Liver (tissue), 9 donors: ENCODE results near the gene CDKN2D. TPM values are rescaled to one million over a fixed set of nuclear protein-coding genes. Genes with fewer than 3 reads are reported as not detected.

ENCODE experiments used
- DNase-seq: peaks from one replicate; pipeline ENCODE4 v3.0.0-alpha.2; 2017; ENCODE audit warnings: low spot score
- H3K27ac ChIP-seq, 2 donors: one replicate each; pipeline ENCODE4 v1.7.0; 2013; ENCODE audit warnings: inconsistent platforms in 2 of 2, low read length in 2 of 2, control low read depth in 1 of 2, low read depth in 1 of 2, mild to moderate bottlenecking in 1 of 2
- H3K27me3 ChIP-seq, 4 donors: one replicate each; pipeline versions ENCODE4 v1.6.1 to v1.7.0; 2013; ENCODE audit warnings: low read length in 3 of 4, inconsistent platforms in 1 of 4, mild to moderate bottlenecking in 1 of 4, moderate library complexity in 1 of 4; ENCODE audit not compliant: control insufficient read depth in 4 of 4, insufficient read depth in 4 of 4
- H3K36me3 ChIP-seq, 4 donors: one replicate each; pipeline versions ENCODE4 v1.6.1 to v1.7.0; 2013; ENCODE audit warnings: low read length in 3 of 4, mild to moderate bottlenecking in 3 of 4, low read depth in 1 of 4, moderate library complexity in 1 of 4; ENCODE audit not compliant: control insufficient read depth in 4 of 4, insufficient read depth in 3 of 4
- H3K4me1 ChIP-seq, 4 donors: one replicate each; pipeline versions ENCODE4 v1.6.1 to v1.7.0; 2013; ENCODE audit warnings: low read length in 3 of 4, mild to moderate bottlenecking in 3 of 4, moderate library complexity in 1 of 4; ENCODE audit not compliant: control insufficient read depth in 4 of 4, insufficient read depth in 4 of 4
- H3K4me3 ChIP-seq, 3 donors: one replicate each; pipeline versions ENCODE4 v1.6.1 to v1.7.0; 2013; ENCODE audit warnings: low read length in 3 of 3, control low read depth in 1 of 3, low read depth in 1 of 3, mild to moderate bottlenecking in 1 of 3
- H3K9ac ChIP-seq, 2 donors: one replicate each; pipeline ENCODE4 v1.7.0; 2013; ENCODE audit warnings: low read length in 2 of 2, mild to moderate bottlenecking in 2 of 2, moderate library complexity in 2 of 2, control low read depth in 1 of 2, low read depth in 1 of 2
- H3K9me3 ChIP-seq, 4 donors: one replicate each; pipeline versions ENCODE4 v1.6.1 to v1.7.0; 2013; ENCODE audit warnings: low read length in 3 of 4; ENCODE audit not compliant: control insufficient read depth in 4 of 4
- CTCF ChIP-seq: fragments of 150-350 bp; IDR thresholded peaks from 2 replicates; pipeline ENCODE4 v1.5.1; 2017; ENCODE audit warnings: improper control_type of control experiment, low read depth, low read length; ENCODE audit not compliant: missing input control
- EGR1 ChIP-seq, 2 donors: IDR thresholded peaks; 2 replicates each; pipeline ENCODE4 v1.6.1; 2016 to 2018; ENCODE audit warnings: antibody characterized with exemption in 2 of 2, low read depth in 2 of 2
- FOXA1 ChIP-seq: IDR thresholded peaks from 2 replicates; pipeline ENCODE4 v1.6.1; 2016; ENCODE audit warnings: antibody characterized with exemption
- FOXA2 ChIP-seq: IDR thresholded peaks from 2 replicates; pipeline ENCODE4 v1.6.1; 2016; ENCODE audit warnings: antibody characterized with exemption
- GABPA ChIP-seq, 2 donors: IDR thresholded peaks in 1 of 2; conservative IDR thresholded peaks in 1 of 2; 2 replicates each; pipeline ENCODE4 v1.6.1; 2016; ENCODE audit warnings: antibody characterized with exemption in 2 of 2, mild to moderate bottlenecking in 1 of 2, moderate library complexity in 1 of 2
- HNF4A ChIP-seq, 2 donors: conservative IDR thresholded peaks; 2 replicates each; pipeline ENCODE4 v1.6.1; 2016; ENCODE audit warnings: antibody characterized with exemption in 2 of 2, mild to moderate bottlenecking in 2 of 2
- HNF4G ChIP-seq: IDR thresholded peaks from 2 replicates; pipeline ENCODE4 v1.6.1; 2016; ENCODE audit warnings: antibody characterized with exemption
- JUND ChIP-seq, 2 donors: IDR thresholded peaks; 2 replicates each; pipeline ENCODE4 v1.6.1; 2016; ENCODE audit warnings: antibody characterized with exemption in 2 of 2
- MAX ChIP-seq: IDR thresholded peaks from 2 replicates; pipeline ENCODE4 v1.6.1; 2016; ENCODE audit warnings: antibody characterized with exemption
- NR2F2 ChIP-seq: IDR thresholded peaks from 2 replicates; pipeline ENCODE4 v1.6.1; 2016; ENCODE audit warnings: antibody characterized with exemption
- RAD21 ChIP-seq, 2 donors: IDR thresholded peaks; 2 replicates each; pipeline ENCODE4 v1.6.1; 2016; ENCODE audit warnings: antibody characterized with exemption in 2 of 2, mild to moderate bottlenecking in 2 of 2
- REST ChIP-seq: IDR thresholded peaks from 2 replicates; pipeline ENCODE4 v1.6.1; 2016; ENCODE audit warnings: antibody characterized with exemption, mild to moderate bottlenecking
- RXRA ChIP-seq, 2 donors: IDR thresholded peaks; 2 replicates each; pipeline ENCODE4 v1.6.1; 2017 to 2018; ENCODE audit warnings: antibody characterized with exemption in 2 of 2, mild to moderate bottlenecking in 1 of 2
- SP1 ChIP-seq: IDR thresholded peaks from 2 replicates; pipeline ENCODE4 v1.6.1; 2018; ENCODE audit warnings: antibody characterized with exemption, mild to moderate bottlenecking
- TAF1 ChIP-seq: conservative IDR thresholded peaks from 2 replicates; pipeline ENCODE4 v1.6.1; 2016; ENCODE audit warnings: antibody characterized with exemption, mild to moderate bottlenecking
- YY1 ChIP-seq: IDR thresholded peaks from 2 replicates; pipeline ENCODE4 v1.6.1; 2016; ENCODE audit warnings: antibody characterized with exemption, mild to moderate bottlenecking
- WGBS: extraction: QIAGEN DNeasy Blood & Tissue Kit; methylation state at CpG from one replicate; pipeline ENCODE4 v1.1.7; 2013; 5-methylcytosine and 5-hydroxymethylcytosine counted together
- polyA plus RNA-seq, 2 donors: library from polyadenylated mRNA; stranded (reverse) in 1 of 2; unstranded in 1 of 2; fragments of 200-250 nt in 1 of 2; fragments of >200 nt in 1 of 2; fragmentation: Nextera tagmentation in 1 of 2; extraction: Ambion mirVana in 1 of 2; gene quantifications; one replicate each; pipeline versions ENCODE4 v1.2.1 to v1.2.3, GENCODE V29; 2013 to 2015
- total RNA-seq, 2 donors: library from RNA; depleted of rRNA; stranded (reverse); fragments of >200 nt; gene quantifications; one replicate each; pipeline ENCODE4 v1.2.3, GENCODE V29; 2014
- TF ChIP-seq, protein P1 (sequence below): IDR thresholded peaks from 2 replicates; pipeline ENCODE4 v1.6.1; 2016; ENCODE audit warnings: antibody characterized with exemption
- TF ChIP-seq, protein P2 (sequence below): IDR thresholded peaks from 2 replicates; pipeline ENCODE4 v1.6.1; 2016; ENCODE audit warnings: antibody characterized with exemption
- donor health status: healthy.
- donor health status: healthy.
- donor health status: healthy.
- donor health status: healthy.
- donor health status: healthy.

The CDKN2D gene
- total and polyA plus RNA-seq, 4 donors: 1.6 to 86.4 (median 3.5) TPM

DNA sequence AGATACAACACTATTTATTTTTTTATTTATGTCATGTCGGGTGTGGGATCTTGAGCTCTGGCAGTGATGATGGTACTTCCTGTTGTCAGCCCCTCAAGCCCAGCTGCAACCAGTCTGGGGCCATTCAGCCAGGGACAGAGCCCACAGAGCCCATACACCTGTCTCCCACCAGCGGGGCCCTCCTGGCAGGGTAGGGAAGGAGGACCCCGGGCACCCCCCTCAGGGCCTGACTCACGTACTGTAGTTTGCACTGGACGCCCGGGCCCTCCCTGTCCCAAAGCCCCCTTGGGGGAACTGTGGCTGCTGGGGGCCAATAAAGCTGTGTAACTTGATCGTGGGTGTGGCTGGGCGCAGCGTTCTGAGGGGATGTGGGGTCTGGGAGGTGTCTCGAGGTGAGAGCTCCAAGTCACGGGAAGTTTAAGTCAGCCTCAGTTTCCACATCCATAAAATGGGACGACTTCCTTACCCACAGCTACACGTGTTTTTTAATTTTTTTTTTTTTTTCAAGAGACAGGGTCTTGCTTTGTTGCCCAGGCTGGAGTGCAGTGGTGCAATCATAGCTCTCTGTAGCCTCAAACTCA is 15.6 kb downstream of the CDKN2D start:
- H3K4me3 ChIP-seq: no peak overlapping the region
- no peaks in the 10 kb centered on the region for H3K9me3 ChIP-seq
- no peaks in the 10 kb centered on the region for H3K4me1 ChIP-seq
- H3K27ac ChIP-seq: peak overlapping the region in 1 of 2 donors; percentile 7
- no peak for TF ChIP-seq YY1
- no peak for TF ChIP-seq TAF1
- TF ChIP-seq GABPA (IDR thresholded peaks at IDR 0.05 in 1 of 2, conservative IDR thresholded peaks at IDR 0.05 in 1 of 2): no peak
- TF ChIP-seq FOXA1: no peak
- TF ChIP-seq JUND (IDR thresholded peaks at IDR 0.05): no peak
- TF ChIP-seq CTCF: no peak
- H3K27me3 ChIP-seq: no peaks in the 10 kb centered on the region
- WGBS: 81% methylated on average over 13 of the region's 13 CpGs
- no peak overlapping the region for H3K9ac ChIP-seq
- H3K36me3 ChIP-seq: peaks cover 28 to 71% (median 49%) of the 10 kb centered on the region in 4 donors
- no peak for DNase-seq

GRCh38 chr19:10552510-10553053 is 16.2 kb downstream of the CDKN2D start:
- no peak overlapping the region for H3K27ac ChIP-seq
- peaks cover 28 to 66% (median 47%) of the 10 kb centered on the region in 4 donors for H3K36me3 ChIP-seq
- no peak overlapping the region for H3K4me3 ChIP-seq
- TF ChIP-seq YY1: no peak
- no peak for TF ChIP-seq EGR1 (IDR thresholded peaks at IDR 0.05; ENCODE audit: low read depth in 2 of 2)
- TF ChIP-seq HNF4A (conservative IDR thresholded peaks at IDR 0.05): no peak
- TF ChIP-seq RXRA (IDR thresholded peaks at IDR 0.05): no peak
- TF ChIP-seq SP1: no peak
- TF ChIP-seq, protein P1, sequence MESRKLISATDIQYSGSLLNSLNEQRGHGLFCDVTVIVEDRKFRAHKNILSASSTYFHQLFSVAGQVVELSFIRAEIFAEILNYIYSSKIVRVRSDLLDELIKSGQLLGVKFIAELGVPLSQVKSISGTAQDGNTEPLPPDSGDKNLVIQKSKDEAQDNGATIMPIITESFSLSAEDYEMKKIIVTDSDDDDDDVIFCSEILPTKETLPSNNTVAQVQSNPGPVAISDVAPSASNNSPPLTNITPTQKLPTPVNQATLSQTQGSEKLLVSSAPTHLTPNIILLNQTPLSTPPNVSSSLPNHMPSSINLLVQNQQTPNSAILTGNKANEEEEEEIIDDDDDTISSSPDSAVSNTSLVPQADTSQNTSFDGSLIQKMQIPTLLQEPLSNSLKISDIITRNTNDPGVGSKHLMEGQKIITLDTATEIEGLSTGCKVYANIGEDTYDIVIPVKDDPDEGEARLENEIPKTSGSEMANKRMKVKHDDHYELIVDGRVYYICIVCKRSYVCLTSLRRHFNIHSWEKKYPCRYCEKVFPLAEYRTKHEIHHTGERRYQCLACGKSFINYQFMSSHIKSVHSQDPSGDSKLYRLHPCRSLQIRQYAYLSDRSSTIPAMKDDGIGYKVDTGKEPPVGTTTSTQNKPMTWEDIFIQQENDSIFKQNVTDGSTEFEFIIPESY: no peak
- TF ChIP-seq RAD21 (IDR thresholded peaks at IDR 0.05): no peak
- no peak for TF ChIP-seq NR2F2
- no peak for TF ChIP-seq GABPA (IDR thresholded peaks at IDR 0.05 in 1 of 2, conservative IDR thresholded peaks at IDR 0.05 in 1 of 2)
- TF ChIP-seq, protein P2, sequence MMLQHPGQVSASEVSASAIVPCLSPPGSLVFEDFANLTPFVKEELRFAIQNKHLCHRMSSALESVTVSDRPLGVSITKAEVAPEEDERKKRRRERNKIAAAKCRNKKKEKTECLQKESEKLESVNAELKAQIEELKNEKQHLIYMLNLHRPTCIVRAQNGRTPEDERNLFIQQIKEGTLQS: no peak
- no peak for TF ChIP-seq CTCF
- no peak for TF ChIP-seq HNF4G
- no peak for TF ChIP-seq REST
- no peak for TF ChIP-seq MAX
- TF ChIP-seq FOXA1: no peak
- TF ChIP-seq TAF1: no peak
- TF ChIP-seq FOXA2: no peak
- no peak for TF ChIP-seq JUND (IDR thresholded peaks at IDR 0.05)
- H3K27me3 ChIP-seq: no peaks in the 10 kb centered on the region
- DNase-seq: no peak
- H3K4me1 ChIP-seq: no peaks in the 10 kb centered on the region
- WGBS: 75% methylated on average over 12 of the region's 12 CpGs
- no peaks in the 10 kb centered on the region for H3K9me3 ChIP-seq
- no peak overlapping the region for H3K9ac ChIP-seq
